ENCODE measurements around the gene TBRG1.
"Not testable (repeated sequence)": the region's sequence is repeated elsewhere in the genome, so short reads cannot be mapped to it uniquely, and the experiment has no call there.

Gene TBRG1

DNA sequence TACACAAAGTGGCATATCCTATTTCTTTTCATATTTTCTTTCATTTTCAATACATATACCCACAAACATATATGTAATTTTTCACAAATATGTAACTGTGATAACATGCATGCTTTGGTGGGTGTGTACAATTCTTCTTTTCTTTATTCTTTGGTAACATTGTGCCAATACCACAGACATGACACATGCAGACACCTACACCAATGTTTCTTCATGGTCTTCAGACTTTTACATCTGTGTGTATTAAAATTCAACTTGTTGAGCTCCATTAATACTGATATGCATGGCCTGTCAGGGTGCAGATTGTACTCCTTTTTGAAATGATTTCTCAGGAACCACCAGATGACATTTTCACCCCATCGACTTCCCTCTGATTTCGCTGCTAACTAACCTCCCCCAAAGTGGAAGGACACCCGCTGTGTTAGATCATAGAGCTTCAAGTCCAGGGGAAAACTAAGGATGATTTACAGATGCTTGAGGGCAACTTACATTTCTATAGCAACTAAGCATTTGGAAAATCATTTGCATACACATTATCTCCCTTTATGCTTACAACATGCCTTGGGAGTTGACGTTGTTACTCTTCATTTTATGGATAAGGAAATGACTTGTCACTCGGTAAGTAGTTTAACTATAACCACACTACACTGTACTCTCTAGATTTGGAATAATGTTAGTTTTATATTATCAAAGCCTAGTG, 21.9 kb upstream of the TBRG1 start:
- no peak for DNase-seq (ENCODE audit: low read depth in 2 of 2)
- TF ChIP-seq, protein P1, sequence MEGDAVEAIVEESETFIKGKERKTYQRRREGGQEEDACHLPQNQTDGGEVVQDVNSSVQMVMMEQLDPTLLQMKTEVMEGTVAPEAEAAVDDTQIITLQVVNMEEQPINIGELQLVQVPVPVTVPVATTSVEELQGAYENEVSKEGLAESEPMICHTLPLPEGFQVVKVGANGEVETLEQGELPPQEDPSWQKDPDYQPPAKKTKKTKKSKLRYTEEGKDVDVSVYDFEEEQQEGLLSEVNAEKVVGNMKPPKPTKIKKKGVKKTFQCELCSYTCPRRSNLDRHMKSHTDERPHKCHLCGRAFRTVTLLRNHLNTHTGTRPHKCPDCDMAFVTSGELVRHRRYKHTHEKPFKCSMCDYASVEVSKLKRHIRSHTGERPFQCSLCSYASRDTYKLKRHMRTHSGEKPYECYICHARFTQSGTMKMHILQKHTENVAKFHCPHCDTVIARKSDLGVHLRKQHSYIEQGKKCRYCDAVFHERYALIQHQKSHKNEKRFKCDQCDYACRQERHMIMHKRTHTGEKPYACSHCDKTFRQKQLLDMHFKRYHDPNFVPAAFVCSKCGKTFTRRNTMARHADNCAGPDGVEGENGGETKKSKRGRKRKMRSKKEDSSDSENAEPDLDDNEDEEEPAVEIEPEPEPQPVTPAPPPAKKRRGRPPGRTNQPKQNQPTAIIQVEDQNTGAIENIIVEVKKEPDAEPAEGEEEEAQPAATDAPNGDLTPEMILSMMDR (IDR thresholded peaks at IDR 0.05; ENCODE audit: low read depth, low read length): no peak
- H3K4me3 ChIP-seq (replicated peaks in 1 of 2; ENCODE audit: low read depth in 2 of 2, low read length in 2 of 2): no peak overlapping the region

DNA sequence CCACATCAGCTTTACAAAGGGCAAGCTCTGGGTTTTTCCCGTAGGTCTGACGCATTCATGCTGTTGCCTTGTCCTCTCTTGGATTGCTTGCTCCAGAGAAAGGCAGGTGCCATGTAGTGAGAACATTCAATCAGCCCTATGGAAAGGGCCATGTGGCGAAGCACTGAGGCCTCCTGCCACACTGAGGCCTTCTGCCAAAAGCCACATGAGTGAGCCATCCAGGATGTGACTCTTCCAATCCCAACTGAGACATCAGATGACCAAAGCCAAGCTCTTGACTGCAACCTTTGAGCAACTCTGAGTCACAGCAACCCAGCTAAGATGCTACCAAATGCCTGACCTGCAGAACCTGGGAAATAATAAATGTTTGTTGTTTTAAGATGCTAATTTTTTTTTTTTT, 20.5 kb upstream of the TBRG1 start:
- no peak overlapping the region for H3K4me3 ChIP-seq (replicated peaks in 1 of 2; ENCODE audit: low read depth in 2 of 2, low read length in 2 of 2)
- DNase-seq (ENCODE audit: low read depth in 2 of 2): peak in 1 of 2 donors; percentile 80

DNA sequence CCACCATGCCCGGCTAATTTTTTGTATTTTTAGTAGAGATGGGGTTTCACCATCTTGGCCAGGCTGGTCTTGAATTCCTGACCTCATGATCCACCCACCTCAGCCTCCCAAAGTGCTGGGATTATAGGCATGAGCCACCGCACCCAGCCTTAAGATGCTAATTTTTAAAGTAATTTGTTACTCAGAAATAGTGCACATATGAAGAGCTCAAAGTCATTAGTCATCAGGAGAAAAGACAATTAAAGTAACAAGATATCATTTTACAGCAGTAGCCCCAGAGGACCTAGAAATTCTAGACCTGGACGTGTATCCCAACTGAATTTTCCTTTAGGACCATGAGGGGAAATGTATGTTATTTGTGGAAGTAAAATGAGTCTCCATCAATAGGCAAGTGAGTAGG, 19.9 kb upstream of the TBRG1 start:
- not testable (repeated sequence) for H3K4me3 ChIP-seq (replicated peaks in 1 of 2; ENCODE audit: low read depth in 2 of 2, low read length in 2 of 2)
- peak in 1 of 2 donors; percentile 7 for DNase-seq (ENCODE audit: low read depth in 2 of 2)

More for the DNA sequence above, 20.5 kb upstream of the TBRG1 start:
- TF ChIP-seq, protein P1 (IDR thresholded peaks at IDR 0.05; ENCODE audit: low read depth, low read length): no peak

DNA sequence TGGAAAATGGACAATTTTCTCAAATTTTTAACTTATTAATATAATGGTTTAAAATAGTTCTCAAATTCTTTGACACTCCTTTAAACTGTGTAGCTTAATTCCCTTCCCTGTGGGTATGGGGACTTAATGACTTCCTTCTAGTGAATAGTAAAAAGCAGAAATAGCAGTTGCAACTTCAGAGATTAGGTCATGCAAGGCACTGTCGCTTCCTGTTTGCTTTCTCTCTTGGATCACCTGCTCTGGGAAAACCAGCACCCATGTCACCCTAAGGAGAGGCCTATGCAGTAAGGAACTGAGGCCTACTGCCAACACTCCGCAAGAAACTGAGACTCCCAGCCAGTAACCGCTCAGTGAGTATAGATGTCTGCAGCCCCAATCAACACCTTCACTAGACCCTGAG, 16.9 kb upstream of the TBRG1 start:
- DNase-seq (ENCODE audit: low read depth in 2 of 2): no peak
- TF ChIP-seq, protein P1 (IDR thresholded peaks at IDR 0.05; ENCODE audit: low read depth, low read length): no peak
- no peak overlapping the region for H3K4me3 ChIP-seq (replicated peaks in 1 of 2; ENCODE audit: low read depth in 2 of 2, low read length in 2 of 2)

DNA sequence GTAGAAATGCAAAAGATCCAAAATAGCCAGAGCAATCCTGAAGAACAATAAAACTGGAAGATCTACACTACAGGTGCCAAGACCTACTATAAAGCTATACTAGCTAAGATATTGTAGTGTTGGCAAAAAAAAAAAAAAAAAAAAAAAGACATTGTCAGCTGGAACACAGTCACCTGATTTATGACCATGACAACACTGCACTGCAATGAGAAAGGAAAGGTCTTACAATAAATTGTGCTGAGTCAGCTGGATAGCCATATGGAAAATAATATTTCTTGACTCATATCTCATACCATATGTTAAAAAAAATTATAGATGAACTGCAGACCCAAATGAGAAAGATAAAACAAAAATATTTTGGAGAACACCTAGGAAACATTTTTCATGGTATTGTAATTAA, 14.5 kb upstream of the TBRG1 start:
- DNase-seq (ENCODE audit: low read depth in 2 of 2): no peak
- TF ChIP-seq, protein P1 (IDR thresholded peaks at IDR 0.05; ENCODE audit: low read depth, low read length): no peak
- H3K4me3 ChIP-seq (replicated peaks in 1 of 2; ENCODE audit: low read depth in 2 of 2, low read length in 2 of 2): no peak overlapping the region

DNA sequence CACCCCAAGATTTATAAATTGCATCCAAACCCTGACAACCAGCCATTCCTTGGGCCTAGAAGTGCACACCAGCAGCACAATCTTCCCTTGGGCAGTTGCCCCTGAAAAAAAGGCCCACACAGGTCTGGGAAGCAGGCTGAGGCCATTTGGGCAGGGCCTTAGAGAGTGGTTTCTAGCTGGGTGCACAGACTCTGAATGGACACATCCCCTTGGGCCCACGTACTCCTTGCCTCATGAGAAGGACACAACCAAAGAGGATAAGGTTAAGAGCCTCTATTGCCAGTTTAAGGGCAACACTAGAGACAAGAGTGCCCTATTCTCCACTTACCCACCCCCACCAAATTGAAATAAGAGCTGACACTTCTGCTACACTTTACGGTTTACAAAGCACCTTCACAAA, 12.4 kb upstream of the TBRG1 start:
- TF ChIP-seq, protein P1 (IDR thresholded peaks at IDR 0.05; ENCODE audit: low read depth, low read length): no peak
- DNase-seq (ENCODE audit: low read depth in 2 of 2): no peak
- no peak overlapping the region for H3K4me3 ChIP-seq (replicated peaks in 1 of 2; ENCODE audit: low read depth in 2 of 2, low read length in 2 of 2)

DNA sequence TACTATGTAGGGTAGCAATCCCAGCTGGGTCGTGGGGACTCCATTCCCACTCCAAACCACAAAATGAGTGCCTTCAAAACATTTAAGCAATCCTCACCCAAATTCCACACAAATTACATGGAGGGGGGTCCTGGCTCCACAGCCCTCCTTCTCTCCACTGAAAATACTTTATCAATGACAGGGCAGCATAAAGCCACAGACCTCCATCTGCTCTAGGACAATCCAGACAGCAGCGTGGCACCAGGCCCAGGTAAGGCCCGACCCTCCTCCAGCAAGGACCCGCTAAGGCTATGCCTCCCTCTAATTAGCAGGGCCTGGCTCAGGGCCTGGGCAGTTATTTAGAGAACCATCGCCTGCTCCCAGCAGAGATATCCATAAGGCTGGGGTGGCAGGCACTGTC, 11.6 kb upstream of the TBRG1 start, which contains the start of gene PANX3:
Gene PANX3, plus strand, starts transcription at position 365 of the 400 bp plus-strand sequence. CDS start 129 bp downstream, outside the sequence.
- DNase-seq (ENCODE audit: low read depth in 2 of 2): no peak
- TF ChIP-seq, protein P1 (IDR thresholded peaks at IDR 0.05; ENCODE audit: low read depth, low read length): no peak
- no peak within 1 kb of the TSS for H3K4me3 ChIP-seq (replicated peaks in 1 of 2; ENCODE audit: low read depth in 2 of 2, low read length in 2 of 2)

Data from cardiac fibroblast (primary cell).